SU-DHL-6 (cell line): ENCODE measurements around the gene ABTB2.

Experiments
- H2AFZ ChIP-seq: fragments of 200-600 bp; sonication (generic); 2 replicates; pipeline ENCODE4 v1.6.1; 2014; ENCODE audit warnings: low read depth, mild to moderate bottlenecking, moderate library complexity, mixed read lengths, antibody characterized with exemption, low read length; ENCODE audit not compliant: severe bottlenecking
- H3F3A ChIP-seq: fragments of 200-600 bp; shearing (Covaris generic); 2 replicates; pipeline ENCODE4 v1.6.0; 2016; ENCODE audit warnings: antibody characterized with exemption, mild to moderate bottlenecking; ENCODE audit not compliant: insufficient read depth
- H3K27ac ChIP-seq: fragments of 200-600 bp; sonication (generic); 2 replicates; pipeline ENCODE4 v1.5.1; 2016; ENCODE audit warnings: low read depth, mild to moderate bottlenecking, low read length, moderate library complexity, mixed read lengths
- H3K27me3 ChIP-seq: fragments of 200-600 bp; sonication (generic), shearing (Covaris generic); 2 replicates; pipeline ENCODE4 v1.6.0; 2014; ENCODE audit warnings: mild to moderate bottlenecking, low read length
- H3K36me3 ChIP-seq: fragments of 200-600 bp; sonication (generic); 2 replicates; pipeline ENCODE4 v1.6.1; 2014; ENCODE audit warnings: mild to moderate bottlenecking, low read length, mixed read lengths
- H3K4me2 ChIP-seq: fragments of 300-600, 200-600 bp; shearing (Covaris generic), sonication (generic); 2 replicates; pipeline ENCODE4 v1.6.0; 2014; ENCODE audit warnings: low read length, low read depth, mild to moderate bottlenecking; ENCODE audit not compliant: poor library complexity, severe bottlenecking
- H3K4me3 ChIP-seq: fragments of 200-600 bp; sonication (generic); 2 replicates; pipeline ENCODE4 v1.5.1; 2014; ENCODE audit warnings: antibody characterized with exemption, low read length, mild to moderate bottlenecking, mixed read lengths; ENCODE audit not compliant: insufficient read depth, poor library complexity, severe bottlenecking
- H3K79me2 ChIP-seq: fragments of 200-600 bp; sonication (generic); 2 replicates; pipeline ENCODE4 v1.6.1; 2014; ENCODE audit warnings: mild to moderate bottlenecking, low read length, moderate library complexity; ENCODE audit not compliant: insufficient read depth
- H3K9ac ChIP-seq: fragments of 200-600 bp; sonication (generic); 2 replicates; pipeline ENCODE4 v1.7.0; 2014; ENCODE audit warnings: mild to moderate bottlenecking, low read length
- H3K9me2 ChIP-seq: fragments of 200-600 bp; sonication (generic); replicated peaks from 2 replicates; pipeline ENCODE4 v1.6.1; 2014; ENCODE audit warnings: low read length; ENCODE audit not compliant: insufficient read depth
- H3K9me3 ChIP-seq: fragments of 200-600 bp; sonication (generic); 2 replicates; pipeline ENCODE4 v1.6.1; 2014; ENCODE audit warnings: low read length, mixed read lengths; ENCODE audit not compliant: insufficient read depth
- H4K20me1 ChIP-seq: fragments of 200-600 bp; sonication (generic); 2 replicates; pipeline ENCODE4 v1.6.1; 2014; ENCODE audit warnings: low read depth, mild to moderate bottlenecking, antibody characterized with exemption, low read length, moderate library complexity, mixed read lengths
- CTCF ChIP-seq: fragments of 200-600 bp; sonication (generic); IDR thresholded peaks from one replicate; pipeline ENCODE4 v1.5.1; 2017; ENCODE audit warnings: antibody characterized with exemption, mild to moderate bottlenecking, low read length, moderate library complexity; ENCODE audit not compliant: insufficient read depth, poor library complexity, severe bottlenecking
- EZH2phosphoT487 ChIP-seq: fragments of 200-600 bp; sonication (generic), shearing (Covaris generic); conservative IDR thresholded peaks from 2 replicates; pipeline ENCODE4 v1.6.1; 2018; ENCODE audit warnings: mild to moderate bottlenecking, antibody characterized with exemption, low read length, moderate library complexity, mixed read lengths

ABTB2 gene

GRCh38 chr11:34344768-34345539, 12.9 kb downstream of the ABTB2 start:
- no peak overlapping the region for H3K27ac ChIP-seq
- no peak overlapping the region for H3K4me2 ChIP-seq
- H4K20me1 ChIP-seq = no peaks in the 10 kb centered on the region
- H3K27me3 ChIP-seq = no peaks in the 10 kb centered on the region
- no peaks in the 10 kb centered on the region for H3K9me2 ChIP-seq
- TF ChIP-seq EZH2phosphoT487 = no peak
- no peak for TF ChIP-seq CTCF
- no peak overlapping the region for H2AFZ ChIP-seq
- H3K9me3 ChIP-seq = no peaks in the 10 kb centered on the region
- H3K9ac ChIP-seq = no peak overlapping the region
- no peaks in the 10 kb centered on the region for H3F3A ChIP-seq
- H3K36me3 ChIP-seq = no peaks in the 10 kb centered on the region
- H3K4me3 ChIP-seq = no peak overlapping the region
- no peaks in the 10 kb centered on the region for H3K79me2 ChIP-seq

GRCh38 chr11:34344410-34344767, 13.4 kb downstream of the ABTB2 start:
- H2AFZ ChIP-seq = no peak overlapping the region
- H3K4me3 ChIP-seq = no peak overlapping the region
- H3K27me3 ChIP-seq = no peaks in the 10 kb centered on the region
- no peaks in the 10 kb centered on the region for H3K9me2 ChIP-seq
- no peaks in the 10 kb centered on the region for H3K36me3 ChIP-seq
- H3F3A ChIP-seq = no peaks in the 10 kb centered on the region
- no peak overlapping the region for H3K9ac ChIP-seq
- no peaks in the 10 kb centered on the region for H3K79me2 ChIP-seq
- no peaks in the 10 kb centered on the region for H3K9me3 ChIP-seq
- TF ChIP-seq EZH2phosphoT487 = no peak
- no peak for TF ChIP-seq CTCF
- no peak overlapping the region for H3K27ac ChIP-seq
- no peak overlapping the region for H3K4me2 ChIP-seq
- no peaks in the 10 kb centered on the region for H4K20me1 ChIP-seq

- Histone ChIP-seq H3K79me2 (no peaks in the 10 kb centered on the region), H3K4me2 (no peak overlapping the region), H3F3A (no peaks in the 10 kb centered on the region), H3K27ac (no peak overlapping the region), H3K36me3 (no peaks in the 10 kb centered on the region), H3K9me2 (no peaks in the 10 kb centered on the region), H3K27me3 (no peaks in the 10 kb centered on the region), H4K20me1 (no peaks in the 10 kb centered on the region), H3K4me3 (no peak overlapping the region), H3K9me3 (no peaks in the 10 kb centered on the region), H2AFZ (no peak overlapping the region), H3K9ac (no peak overlapping the region)
- TF ChIP-seq CTCF (no peak), EZH2phosphoT487 (no peak)
Measured at GRCh38 chr11:34343686-34344085, 14.1 kb downstream of the ABTB2 start.
